Fibroblast of skin of right quadriceps (primary cell): Measurements from ENCODE around the gene SMIM5.
A peak's percentile ranks its signal among the peaks of the same experiment; 100 is the strongest.
"Not testable (repeated sequence)": the region's sequence is repeated elsewhere in the genome, so short reads cannot be mapped to it uniquely, and the experiment has no call there.

Experiments
- DNase-seq: peaks from one replicate; pipeline ENCODE4 v3.0.0-alpha.2; 2013

SMIM5 gene

DNA sequence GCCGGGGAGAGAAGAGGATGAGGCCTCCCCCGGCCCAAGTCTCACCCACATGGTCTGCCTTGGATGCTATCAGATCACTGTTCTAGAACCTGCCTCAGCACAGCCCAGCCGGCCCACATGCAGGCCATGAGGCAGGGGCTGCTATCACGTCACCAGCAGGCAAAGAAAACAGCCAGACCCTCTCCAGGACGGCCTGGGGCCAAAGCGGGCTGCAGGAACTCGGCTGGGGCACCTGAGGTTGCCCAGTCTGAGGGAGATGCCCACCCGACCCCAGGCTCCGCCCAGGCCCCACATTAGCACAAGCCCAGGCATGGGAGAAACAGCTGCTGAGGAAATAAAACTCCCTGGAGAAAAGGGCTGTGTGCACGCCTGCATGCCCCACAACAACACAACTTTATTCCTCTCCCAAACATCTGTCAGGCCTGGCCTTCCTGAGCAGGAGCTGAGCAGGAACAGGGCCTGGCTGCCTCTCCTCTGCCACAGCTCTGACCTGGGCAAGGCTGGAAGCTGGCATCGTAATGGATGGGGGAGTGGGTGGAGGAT lies 6.7 kb upstream of the SMIM5 start:
- DNase-seq = no peak

DNA sequence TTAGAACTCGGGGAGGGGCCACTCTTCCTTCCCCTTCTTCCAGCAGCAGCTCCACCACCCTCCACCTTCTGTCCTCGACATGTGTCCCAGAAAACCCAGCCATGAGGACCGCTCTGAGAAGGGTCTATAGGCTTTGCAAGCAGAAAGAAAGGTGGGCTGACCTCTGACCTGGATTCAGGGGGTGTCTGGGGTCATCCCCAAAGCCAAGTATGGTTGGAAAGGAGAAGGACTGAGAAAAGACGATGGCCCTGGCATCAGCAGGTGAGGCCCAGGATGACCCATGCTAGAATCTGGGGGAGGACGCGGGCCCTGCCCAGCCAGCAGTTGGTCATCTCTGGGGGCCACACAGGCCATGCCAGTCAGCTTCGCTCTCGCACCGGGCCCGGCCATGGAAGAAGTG lies 6.1 kb upstream of the SMIM5 start:
- DNase-seq = no peak

DNA sequence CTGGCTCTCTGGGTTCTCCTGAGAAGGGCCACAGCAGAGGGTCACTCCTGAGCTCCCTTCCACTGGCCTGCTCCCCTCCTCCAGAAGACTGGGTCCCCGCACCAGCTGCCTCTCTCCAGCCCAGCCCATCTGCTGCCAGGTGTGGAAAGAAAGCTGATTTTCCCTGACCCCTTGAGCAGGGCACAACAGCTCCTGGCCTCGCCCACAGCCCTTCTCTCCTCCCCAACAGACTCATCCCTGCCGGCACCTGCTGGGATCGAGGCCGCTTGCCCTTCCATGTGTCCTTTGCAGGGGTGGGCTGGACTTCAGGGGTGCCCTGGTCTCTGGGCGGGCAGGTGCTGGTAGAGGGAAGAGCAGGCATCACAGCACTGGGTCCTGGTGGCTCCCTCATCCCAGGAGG lies 4.8 kb upstream of the SMIM5 start:
- DNase-seq = no peak

DNA sequence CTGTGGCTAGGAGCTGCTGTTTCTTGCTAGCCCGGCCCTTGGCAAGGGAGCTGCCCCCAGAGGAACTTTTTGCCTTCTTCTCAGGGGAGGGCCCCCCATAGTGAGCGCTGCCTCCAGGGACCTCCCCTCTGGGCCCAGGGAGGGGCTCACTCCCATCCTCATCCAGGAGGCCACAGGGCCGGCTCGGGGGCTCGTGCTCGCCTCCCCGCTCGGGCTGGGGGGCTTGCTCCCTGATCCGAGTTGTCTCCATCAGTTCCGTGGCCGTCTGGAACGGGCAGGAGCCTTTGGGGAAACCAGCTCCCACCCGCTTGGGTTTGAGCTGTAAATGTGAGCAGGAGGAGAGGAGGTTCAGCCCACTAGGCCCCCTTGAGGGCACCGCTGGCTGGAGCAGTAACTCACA lies 4.1 kb upstream of the SMIM5 start:
- DNase-seq = no peak

DNA sequence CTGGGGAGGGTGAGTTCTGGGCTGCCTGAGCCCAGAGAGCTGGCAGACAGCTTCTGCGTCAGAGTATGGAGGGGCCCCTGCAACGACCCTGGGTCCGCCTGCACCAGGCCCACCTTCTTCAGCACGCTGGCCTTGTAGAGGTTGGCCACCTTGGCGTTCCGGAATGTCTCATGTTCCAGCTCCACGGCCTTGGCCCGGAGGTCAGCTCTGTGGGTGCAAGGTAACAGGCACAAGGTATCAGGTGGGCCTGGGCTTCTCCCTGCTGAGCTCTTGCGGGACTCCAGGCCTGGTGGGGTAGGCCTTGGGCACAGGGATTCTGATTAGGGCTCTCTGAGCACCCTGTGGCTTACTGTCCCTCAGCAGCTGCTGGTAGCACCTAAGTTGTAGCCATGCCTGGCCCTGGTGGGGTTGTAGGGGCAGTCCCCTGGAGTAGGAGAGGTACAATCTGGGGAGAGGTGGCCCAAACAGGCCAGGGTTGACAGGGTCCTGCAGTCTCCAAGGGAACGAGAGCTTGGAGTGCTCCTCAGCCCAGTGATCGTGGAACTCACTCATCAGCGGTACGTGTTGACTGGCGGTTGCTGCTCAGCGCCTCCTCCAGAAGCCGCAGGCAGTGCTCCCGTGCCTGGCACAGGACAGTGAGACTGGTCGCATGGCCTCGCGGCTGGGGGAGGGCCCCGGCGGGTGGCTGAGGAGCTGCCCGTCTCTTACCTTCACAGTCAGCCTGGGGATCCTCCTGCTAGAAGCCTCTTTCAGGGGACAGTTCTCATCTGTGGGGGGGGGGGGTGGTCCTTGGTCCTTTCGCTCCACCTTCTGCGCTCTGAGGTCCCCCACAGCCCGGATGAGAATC lies 2.9 kb upstream of the SMIM5 start:
- DNase-seq = no peak

DNA sequence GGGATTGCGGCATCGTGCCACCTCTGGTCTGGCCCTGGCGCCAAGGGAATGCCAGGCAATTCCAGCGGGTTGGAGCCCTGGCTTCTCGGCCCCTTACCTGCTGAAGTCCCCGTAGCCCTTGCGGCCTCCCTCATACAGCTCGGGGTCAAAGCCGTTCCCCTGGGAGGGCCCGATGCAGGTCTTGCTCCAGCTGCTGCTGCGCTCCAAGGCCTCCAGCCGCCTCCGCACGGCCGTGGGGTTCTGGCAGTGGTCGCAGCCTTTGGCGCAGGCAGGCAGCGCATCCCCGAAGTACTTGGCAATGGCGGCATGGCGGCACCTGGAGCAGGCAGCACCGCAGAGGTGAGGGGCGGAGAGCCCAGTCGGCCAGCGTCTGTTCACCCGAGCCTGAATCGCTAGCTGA lies 1.9 kb upstream of the SMIM5 start:
- DNase-seq = no peak

DNA sequence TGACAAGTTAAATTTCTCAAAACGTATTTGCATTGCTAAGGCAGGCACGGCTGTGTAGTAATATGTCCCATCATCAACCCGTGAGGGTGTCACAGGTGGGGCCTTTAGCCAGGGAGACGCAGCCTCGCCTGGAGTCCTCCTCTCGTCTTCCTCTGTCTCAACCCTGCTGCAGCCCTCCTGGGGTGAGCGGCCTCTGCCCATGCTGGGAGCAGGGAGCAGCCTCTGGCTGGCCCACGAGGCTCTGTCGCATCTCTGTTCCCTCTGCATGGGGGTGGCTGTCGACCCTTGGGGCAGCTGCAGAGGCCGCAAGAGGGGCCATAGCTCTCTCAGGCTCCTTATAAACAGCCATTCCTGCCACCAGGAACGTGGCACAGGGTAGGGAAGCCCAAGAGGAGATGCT lies 806 bp upstream of the SMIM5 start:
- no peak for DNase-seq

DNA sequence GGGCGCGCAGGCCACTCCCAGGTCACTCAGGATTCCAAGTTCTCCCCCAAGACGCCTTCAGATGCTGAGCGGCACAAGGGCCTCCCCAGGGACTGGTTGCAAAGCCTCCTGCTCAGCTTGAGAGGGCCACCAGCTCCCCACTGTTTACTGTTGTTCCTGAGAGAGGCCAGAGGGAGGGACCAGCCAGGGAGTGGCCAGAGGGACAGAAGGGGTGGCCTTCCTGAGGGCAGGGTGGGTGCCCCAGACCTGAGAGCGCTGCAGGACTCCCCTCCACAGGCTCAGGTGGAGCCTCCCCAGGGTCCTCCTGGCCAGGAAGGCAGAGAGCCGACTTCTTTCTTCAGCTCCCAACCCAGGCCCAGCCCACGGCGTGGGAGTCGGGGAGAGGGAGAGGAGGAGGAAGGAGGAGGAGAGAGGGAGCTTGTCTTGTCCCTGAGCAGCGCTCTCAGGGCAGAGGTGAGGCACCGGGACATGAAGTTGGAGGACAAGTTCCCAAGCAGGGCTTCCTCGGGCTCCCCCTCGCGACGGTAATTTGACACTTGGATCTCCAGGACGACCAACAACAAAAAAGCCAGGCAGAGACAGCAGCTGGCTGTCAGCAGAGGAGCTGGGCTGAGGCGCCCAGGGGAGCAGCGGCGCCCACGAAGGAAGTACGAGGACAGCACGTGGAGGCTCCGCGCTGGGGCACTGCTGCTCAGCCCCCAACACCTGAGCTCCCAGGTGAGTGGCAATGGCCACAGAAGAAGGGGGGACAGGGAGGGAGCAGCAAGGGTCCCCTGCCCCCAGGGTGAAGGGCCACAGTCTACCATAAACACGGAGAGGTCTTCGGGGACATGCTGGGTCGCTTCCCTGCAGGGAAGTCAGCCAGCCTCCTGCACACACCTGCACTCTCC lies 497 bp downstream of the SMIM5 start:
- peak; percentile 83 for DNase-seq

DNA sequence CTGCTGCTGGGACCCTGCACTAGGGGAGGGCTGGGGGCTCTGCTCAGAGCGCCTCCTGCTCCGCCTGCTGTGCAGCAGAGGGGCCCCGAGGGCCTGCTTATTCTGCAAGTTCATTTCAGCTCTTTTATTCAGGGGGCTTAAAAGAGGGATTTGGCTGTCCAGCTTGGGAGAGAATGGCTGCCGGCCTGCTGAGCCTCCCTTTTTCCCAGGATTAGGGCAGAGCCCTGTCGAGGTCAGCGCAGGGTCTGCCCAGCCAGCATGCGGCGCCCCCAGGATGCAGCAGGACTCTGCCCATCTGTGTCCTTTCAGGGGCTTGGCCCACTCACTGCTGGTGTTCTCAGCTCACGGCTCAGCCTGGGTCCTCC lies 1.1 kb downstream of the SMIM5 start:
- no peak for DNase-seq

DNA sequence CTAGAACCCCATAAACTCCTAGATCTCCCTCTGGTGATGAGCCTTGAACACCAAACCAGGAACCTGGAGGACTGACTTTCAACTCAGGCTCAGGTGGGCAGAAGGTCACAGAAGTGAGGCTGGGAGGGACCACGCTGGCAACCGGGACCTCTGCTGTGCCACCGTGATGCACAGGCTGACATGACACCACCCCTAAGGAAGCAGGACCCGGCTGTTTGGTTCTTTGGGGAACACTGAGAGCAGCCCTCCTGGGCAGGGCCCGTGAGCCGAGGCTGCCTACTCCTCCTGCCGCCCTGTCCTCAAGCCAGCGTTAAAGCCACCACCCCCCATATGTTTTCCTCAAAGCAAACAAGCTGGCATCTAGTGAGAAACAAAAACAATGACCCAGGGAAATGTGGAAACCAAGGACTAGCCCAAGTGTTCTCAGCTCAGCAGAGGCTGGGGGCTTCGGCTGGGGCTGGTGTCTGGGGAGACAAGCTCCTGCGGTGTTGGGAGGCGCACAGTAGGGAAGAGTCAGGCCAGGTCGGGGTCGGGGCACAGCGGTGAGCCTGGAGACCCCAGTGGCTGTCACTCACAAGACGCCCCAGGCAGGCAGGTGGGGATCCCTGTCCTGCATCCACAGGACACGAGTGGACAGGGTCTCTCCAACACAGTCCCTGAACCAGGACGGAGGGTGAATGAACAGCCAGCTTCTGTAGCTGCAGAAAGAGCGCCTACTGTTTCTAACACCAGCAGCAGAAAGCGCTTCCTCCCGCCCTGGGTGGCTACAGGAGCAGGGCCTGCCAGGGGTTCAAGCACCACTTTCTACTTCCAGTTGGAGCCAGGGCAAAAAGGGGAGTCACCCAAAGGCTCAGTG lies 1.7 kb downstream of the SMIM5 start:
- no peak for DNase-seq

DNA sequence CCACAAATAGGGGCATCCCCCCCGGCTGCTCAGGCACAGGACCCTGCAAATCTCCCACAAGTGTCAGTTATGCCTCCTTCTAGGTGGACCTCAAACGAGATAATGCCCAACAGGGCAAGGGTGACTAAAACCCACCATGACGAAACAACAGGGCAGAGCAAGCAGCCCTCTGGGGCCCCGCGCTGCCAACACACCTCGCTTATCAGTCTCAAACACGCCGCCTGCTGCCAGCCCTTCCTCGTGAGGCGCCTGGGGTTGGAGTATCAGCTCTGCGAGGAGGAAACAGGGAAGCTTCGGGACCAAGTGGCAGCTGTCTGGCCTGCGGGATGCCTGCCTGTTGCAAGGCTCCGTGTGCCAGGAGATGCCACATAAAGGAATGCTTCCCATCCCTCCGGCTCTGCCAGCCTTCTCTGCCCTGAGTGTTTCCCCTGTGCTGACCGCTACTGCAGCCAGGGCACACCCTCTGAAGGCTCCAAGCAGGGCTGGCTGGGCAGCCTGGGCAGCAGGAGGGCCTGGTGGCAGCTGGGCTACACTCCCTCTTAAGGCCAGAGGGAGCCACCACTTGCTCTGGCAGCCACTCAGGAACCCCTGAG lies 2.5 kb downstream of the SMIM5 start:
- DNase-seq = no peak

DNA sequence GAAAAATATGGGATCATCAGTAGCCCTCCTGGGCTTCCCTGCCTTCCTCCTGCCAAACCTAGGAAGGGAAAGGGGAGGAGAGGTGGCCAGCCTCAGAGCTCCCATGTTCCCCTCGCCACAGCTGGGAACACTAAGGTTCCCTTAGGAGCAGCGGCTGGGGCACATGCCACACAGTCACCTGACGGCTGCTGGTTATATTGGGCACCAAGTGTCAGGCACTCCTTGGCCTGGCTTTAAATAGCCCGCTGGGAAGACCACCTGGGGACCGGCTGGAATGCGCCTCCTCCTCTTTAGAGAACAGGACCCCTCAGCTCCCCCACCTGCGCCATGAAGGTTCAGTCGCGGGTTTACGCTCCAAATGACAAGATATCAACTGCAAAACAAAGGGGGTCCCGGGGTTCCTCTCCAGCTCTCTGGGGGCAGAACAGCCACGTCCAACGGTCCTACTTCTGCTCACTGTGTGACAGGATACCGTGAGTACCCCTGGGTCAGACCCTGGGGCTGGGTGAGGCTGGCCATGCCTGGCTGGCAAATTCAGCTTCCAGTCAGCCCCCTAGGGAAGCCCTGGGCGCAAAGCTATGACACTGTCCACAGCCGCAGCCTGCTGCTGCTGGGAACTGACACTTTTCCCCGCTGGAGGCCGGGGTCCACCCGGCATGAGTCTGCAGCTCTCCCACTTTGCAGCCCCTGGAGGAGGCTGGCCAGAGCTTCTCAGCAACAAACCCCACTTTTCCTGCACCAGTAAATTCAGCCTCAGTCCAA lies 3.3 kb downstream of the SMIM5 start:
- no peak for DNase-seq

DNA sequence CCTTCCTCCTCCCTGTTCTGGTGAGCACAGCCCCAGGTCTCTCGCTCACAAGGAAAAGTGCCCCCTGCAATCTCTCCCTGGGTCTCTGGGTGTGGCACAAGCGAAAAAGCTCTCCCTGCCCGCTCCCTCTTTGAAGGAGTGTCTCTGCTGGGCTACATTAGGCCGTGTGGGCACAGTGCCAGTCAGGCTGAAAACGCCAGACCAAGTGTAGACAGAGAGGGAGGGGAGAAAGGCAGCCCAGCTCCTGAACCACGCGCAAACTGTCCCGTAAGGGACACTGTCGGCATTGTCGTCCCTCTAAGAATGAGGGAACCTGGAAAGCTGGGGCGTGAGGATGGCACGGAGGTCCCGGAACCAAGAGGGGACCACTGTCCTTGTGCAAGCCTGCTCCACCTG lies 3.9 kb downstream of the SMIM5 start:
- no peak for DNase-seq

DNA sequence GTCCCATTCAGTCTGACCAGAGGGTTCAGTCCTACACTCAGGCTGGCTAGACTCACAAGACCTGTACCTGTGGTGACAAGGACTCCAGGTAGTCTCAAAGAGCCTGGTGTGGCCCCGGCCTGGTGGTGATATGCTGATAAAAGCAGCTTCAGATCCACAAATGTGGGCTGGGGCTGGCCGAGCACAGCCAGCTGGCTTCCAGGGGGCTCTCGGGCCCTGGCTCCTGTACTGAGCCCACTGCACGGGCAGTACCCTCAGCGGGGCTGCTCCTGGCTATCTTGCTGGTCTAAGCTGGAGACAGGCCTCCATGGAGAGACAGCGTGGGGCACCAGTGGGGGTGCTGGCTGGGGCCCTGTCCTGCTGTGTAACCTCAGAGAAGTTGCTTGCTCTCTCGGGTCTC lies 4.3 kb downstream of the SMIM5 start:
- no peak for DNase-seq

DNA sequence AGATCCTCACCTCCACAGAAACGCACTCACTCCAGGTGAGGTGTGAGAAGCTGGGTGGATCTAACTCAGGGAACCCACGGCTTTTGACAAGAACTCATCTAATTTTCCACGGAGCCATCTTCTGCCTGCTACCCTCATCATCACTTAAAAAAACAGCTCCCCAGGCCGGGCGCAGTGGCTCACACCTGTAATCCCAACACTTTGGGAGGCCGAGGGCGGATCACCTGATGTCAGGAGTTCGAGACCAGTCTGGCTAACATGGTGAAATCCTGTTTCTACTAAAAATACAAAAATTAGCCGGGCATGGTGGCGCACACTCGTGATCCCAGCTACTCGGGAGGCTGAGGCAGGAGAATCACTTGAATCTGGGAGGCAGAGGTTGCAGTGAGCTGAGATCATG lies 4.8 kb downstream of the SMIM5 start:
- not testable (repeated sequence) for DNase-seq

DNA sequence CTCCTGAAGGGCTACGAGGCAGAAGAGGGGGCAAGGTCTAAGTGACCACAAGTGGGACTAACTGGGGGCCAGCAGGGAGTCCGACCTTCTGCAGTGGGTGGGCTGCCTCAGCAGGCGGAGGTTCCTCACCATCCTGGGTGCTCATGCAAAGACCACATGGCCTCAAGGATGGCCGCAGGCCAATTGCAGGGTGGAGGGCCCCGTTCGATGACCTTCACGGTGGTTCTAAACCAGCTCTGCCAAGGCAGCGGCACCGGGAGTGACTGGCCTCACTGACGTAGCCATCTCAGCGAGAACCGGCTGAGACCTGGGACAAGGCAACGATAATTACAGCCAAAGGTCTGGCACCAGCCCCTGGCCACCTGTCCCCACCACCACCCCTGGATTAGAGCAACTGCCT lies 5.7 kb downstream of the SMIM5 start:
- no peak for DNase-seq

DNA sequence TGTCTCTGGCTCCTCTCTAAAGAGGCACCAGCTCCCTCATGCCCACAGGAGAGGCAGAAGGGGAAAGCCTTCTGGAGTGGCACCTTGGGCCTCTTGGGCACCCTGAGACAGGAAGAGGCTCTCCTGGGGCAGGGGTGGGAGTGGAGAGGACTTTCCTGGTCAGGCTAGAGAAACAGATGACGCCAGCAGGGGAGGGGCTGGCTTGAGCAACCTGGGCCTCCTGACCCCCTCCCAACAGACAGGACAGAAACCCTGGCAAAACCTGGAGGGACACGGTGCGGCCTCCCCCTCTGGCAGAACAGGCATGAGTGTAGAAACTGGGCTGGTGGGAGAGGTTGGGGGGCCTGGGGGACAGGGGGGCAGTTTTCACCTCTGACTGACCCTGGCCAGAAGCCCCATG lies 6.1 kb downstream of the SMIM5 start:
- DNase-seq = no peak

DNA sequence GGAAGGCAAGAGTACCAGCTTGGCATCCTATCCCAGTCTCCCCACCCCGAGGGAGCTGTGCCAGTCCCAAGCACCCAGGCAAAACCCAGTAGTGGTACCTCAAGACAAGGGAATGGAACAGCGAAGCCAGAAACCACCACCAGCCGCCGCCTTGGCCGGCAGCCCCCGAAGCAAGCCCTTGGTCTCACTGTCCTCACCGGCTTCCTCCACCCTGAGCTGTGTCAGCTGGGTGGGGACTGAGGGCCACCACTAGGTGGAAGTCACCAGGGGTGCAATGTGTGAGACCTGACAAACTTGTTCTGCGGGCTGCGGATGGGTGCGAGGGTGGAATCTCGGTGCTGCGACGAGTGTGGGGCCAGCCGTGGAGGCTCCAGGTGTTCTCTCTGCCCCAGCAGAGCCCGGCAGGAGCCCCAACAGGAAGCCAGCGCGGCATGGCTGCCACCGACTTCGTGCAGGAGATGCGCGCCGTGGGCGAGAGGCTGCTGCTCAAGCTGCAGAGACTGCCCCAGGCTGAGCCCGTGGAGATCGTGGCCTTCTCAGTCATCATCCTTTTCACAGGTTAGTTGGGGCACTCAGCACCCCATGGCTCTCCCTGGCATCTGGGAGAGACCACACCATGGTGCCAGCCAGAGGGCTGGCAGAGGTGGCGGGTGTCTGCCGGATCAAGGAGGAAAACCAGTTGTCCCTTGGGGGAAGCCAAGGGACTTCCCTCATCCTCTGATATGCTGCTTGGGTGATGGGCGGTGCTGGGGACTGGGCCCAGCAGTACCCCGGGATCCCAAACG lies 6.7 kb downstream of the SMIM5 start:
- DNase-seq = no peak

DNA sequence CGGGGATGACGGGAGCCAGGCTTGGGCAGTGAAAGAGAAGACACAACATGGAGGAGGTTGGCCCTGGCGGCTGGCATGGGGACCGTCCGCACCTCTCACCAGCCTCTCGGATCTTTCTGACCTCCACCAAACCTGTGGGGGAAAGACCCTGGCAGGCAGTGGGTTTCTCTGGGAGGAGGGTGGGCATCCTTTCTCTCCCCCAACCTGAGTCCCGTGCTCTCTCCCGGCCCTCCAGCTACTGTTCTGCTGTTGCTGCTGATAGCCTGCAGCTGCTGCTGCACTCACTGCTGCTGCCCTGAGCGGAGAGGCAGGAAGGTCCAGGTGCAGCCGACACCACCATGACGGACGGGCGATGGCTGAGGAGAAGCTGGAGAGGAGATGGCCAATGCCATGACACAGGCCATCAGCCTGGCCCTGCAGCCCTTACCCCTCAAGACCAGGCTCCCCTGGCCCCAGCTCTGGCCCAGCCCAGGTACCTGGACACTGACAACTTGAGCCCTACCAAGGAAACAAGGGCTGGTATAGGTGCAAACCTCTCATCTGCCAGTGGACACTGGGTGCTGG lies 7.4 kb downstream of the SMIM5 start:
- no peak for DNase-seq

DNA sequence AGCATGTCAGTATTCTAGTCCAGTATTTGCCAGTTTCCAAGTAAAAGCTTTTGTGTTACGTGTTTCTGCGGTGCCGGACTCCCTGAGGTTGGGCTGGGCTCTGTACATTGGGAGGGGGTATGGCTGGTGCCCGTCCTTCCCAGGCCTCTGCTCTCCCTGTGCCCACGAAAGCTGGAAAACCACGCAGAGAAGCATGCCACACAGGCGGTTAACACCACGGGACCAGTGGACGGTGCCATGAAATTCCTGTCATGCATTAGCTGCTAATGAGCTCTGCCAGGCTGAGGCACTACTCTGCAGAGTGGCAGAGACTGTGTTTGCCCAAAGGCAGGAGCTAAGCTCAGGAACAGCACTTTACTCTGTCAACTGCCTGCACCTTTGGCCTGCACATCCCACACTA lies 8.1 kb downstream of the SMIM5 start:
- no peak for DNase-seq
